NCI-H1417 treated with DMSO at 0.1 percent for 48 hours (cell line): Measurements from ENCODE around the gene GALNT14.
"Not testable (repeated sequence)": the region's sequence is repeated elsewhere in the genome, so short reads cannot be mapped to it uniquely, and the experiment has no call there.

Experiments
- DNase-seq: peaks from one replicate; lab custom pipeline; 2025; lab: John Stamatoyannopoulos, UW

The GALNT14 gene

GRCh38 chr2:31138037-31138962 is at the start of gene GALNT14:
Gene GALNT14 (minus strand): TSS chr2:31138440. CDS start chr2:31138086, 354 bp downstream.
- DNase-seq: no peak

GRCh38 chr2:31187166-31187565 is 48.9 kb upstream of the GALNT14 start:
- no peak for DNase-seq

- not testable (repeated sequence) for DNase-seq
These were observed 45.7 kb upstream of the GALNT14 start for GRCh38 chr2:31183973-31184372.

DNA sequence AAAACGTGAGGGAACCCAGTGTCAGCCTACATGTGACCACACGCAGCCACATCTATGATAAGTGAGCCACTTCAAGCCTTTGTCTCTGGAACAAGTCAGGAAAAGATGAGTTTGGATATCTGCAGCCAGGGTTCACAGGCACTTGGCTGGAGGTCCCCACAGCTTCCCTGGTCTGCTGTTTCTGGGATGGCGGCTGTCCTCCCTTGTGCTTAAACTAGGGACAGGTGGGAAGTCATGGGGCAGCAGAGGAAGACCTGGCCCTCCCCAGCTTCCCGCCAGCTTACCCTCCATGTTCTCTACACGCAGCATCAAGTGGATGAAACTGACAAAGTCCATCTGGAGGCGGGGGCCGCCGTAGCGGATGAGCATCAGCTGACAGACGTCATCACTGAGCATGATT is 38.5 kb upstream of the GALNT14 start:
- no peak for DNase-seq

DNA sequence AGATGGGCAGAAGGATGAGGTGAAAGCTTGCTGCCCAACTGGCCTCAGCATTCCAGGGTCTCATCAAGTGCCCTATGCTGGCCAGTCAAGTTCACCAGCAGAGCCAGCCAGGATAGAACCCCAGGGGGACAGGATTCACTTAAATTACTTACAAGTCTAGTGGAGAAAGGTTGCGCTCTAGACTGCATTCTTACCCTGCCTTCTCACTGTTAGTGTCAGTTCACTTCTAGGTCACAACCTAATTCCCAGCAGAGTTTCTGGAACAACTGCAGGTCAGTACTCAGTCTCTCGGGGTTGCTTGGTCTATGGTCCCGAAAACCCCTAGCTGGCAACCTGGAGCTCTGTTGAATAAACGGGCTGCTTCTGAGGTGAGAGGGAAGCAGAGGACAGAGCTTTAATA is 32.9 kb upstream of the GALNT14 start:
- no peak for DNase-seq

- peak; percentile 65 for DNase-seq
These were observed 31.9 kb upstream of the GALNT14 start for GRCh38 chr2:31170071-31170698.

DNA sequence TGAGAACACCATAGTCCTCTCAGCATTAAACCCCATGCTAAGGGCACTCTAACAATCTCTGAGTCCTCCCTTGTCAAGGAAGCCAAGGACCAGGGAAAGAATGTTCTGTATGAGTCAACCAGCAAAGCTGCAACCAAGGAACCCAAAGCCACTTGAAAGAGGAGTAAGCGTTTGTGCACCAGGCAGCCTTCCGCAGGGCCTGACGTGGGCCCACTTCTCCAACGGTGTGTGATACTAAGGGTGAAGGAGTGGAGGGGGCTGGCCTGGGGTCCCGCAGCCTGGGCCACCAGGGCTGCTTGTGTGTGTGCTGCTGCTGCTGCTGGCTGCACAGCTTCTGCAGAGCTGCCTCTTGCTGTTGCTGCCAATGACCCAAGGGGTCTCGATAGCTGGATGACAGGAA is 30.1 kb upstream of the GALNT14 start:
- DNase-seq: no peak

- no peak for DNase-seq
These were observed 28.7 kb upstream of the GALNT14 start for GRCh38 chr2:31166925-31167324.

DNA sequence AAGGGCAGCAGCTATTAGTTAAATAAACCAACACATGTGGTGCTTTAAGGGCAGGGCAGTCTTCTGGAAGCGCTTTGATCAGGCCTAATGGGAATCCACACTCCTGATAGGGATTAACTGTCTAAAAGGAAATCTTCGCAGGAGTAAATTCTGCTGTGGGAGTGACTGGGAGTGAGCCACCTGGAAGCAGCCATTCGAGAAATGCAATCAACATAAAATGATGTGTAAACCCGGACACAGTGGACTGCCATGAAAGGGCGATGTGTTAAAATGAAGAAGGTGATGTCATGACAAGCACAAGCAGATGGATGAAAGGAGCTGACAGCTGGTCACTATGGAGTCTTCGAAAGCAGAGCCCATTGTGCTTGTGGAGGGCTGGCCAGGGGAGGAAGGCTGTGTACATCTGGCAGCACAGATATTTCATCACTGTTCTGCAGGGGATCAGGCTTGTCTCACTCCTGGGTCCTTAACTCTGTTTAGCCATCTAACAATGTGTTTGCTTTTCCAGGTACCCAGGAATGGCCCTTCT is 24.8 kb upstream of the GALNT14 start:
- no peak for DNase-seq

DNA sequence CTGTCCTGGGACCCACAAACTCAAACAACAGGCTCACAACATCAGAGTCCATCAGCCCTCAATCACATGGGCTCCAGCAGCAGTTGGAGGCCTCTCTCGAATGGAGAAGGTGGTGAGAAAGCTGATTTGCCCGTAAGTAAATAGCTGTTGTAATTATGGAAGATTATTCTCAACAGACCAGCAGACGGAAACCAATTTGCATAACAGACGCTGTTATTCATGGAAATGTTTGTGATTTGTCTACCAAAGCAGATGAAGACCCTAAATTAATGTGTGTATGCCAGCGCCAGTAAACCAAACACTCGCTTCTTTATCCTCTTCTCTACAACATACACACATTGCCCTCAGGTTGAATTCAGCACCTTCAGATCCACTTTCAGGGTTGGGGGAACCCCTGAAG is 23.4 kb upstream of the GALNT14 start:
- DNase-seq: no peak

DNA sequence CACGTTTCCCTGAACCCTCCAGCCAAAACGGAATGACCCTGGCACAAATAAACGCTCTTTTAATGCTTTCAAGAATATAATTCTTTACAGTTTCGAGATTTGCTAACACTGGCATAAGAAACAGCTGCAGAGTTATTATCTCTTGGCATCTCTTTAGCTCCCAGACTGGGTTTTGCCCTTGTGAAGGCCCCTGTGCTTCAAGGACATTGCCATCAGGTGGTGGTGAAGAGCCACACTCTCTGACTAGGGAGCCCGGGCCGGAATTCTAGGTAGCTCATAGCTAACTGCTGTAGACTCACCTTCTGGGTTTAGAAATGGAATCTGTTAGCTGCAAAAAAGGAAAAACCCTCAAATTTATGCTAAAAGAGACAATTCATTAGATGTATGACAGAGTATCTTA is 13.3 kb upstream of the GALNT14 start:
- no peak for DNase-seq

GRCh38 chr2:31150120-31150670 is 12.0 kb upstream of the GALNT14 start:
- no peak for DNase-seq

- no peak for DNase-seq
These were observed 10.3 kb upstream of the GALNT14 start for GRCh38 chr2:31148514-31148913.

DNA sequence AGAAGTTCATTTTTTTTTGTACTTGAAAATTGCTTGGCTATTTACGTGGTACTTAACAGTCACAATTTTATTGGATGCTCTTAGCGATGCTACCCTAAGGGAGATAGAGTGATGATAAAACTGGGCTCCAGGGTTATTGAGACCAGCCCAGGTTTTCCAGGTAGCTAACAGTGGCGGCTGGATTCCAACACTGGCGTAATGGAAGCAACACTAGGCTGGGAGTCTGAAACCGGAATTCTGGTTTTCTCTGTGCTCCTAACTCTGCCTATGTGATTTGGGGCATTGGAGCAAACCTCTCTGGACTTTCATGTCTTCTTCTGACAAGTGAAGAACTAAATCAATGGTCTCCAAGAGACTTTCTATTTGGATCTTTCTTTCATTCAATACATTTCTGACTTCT is 9.4 kb upstream of the GALNT14 start:
- DNase-seq: no peak

GRCh38 chr2:31142110-31142509 is 3.9 kb upstream of the GALNT14 start:
- DNase-seq: no peak

GRCh38 chr2:31141443-31142085 is 3.3 kb upstream of the GALNT14 start:
- DNase-seq: no peak

GRCh38 chr2:31140151-31140550 is 1.9 kb upstream of the GALNT14 start:
- no peak for DNase-seq

DNA sequence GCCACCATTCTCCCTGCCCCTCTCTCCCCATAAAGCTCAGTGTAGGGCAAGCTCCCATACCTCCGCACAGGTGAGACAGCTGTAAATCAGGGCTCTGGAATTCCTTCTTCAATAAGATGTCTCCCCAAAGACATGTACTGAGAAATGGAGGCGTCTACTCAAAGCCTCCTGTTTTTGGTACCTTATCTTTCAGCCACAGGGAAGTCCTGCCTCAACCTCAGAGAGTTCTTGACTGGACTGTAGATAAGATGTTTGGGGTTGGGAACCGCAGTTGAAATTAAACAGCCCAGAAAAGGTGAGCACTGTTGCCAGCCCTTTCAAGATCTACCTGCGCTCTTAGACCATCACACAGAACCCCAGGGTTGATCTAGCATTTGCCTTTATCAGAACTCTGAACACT is 1.4 kb upstream of the GALNT14 start:
- DNase-seq: no peak

GRCh38 chr2:31137211-31138036 is 816 bp downstream of the GALNT14 start:
- DNase-seq: no peak

GRCh38 chr2:31136732-31137131 is 1.5 kb downstream of the GALNT14 start:
- DNase-seq: no peak

DNA sequence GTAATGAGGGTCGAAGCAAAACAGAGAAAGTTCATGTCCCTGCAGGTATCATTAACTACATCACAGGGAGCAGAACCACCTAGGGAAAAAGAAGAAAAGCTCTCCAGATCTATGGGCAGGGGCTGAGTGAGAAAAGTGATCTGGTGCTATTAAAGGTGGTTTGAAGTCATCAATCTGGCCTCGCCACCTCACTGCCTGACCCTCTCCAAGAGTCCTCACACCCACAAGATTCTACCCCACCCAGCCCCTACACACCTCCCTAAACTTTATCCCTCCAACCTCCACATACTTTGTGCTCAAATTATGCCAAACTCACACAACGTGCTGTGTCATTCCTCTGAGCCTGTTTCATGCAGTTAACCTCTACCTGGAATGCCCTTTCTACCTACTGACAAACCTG is 2.2 kb downstream of the GALNT14 start:
- no peak for DNase-seq
